HL-60 (cell line): ENCODE results near the gene S100A5.
A peak's percentile ranks its signal among the peaks of the same experiment; 100 is the strongest.

Experiments
- DNase-seq, 2 experiments: peaks; one replicate each; pipeline ENCODE4 v3.0.0-alpha.2; 2010 to 2020; ENCODE audit warnings: low read depth in 1 of 2, low spot score in 1 of 2
- H3K27ac ChIP-seq: fragments of 250-450 bp; sonication (Bioruptor Pico); replicated peaks from 2 replicates; pipeline ENCODE4 v1.5.1; 2020; ENCODE audit warnings: mild to moderate bottlenecking, moderate library complexity
- H3K27me3 ChIP-seq: fragments of 250-450 bp; sonication (Bioruptor Pico); 2 replicates; pipeline ENCODE4 v1.5.1; 2021; ENCODE audit warnings: mild to moderate bottlenecking, moderate library complexity; ENCODE audit not compliant: insufficient read depth, poor library complexity, severe bottlenecking
- H3K4me3 ChIP-seq: replicated peaks from 2 replicates; pipeline ENCODE4 v1.5.1; 2011; ENCODE audit warnings: mild to moderate bottlenecking, control low read depth, low read length; ENCODE audit not compliant: insufficient read depth
- CTCF ChIP-seq: IDR thresholded peaks from one replicate; pipeline ENCODE4 v1.5.1; 2011; ENCODE audit warnings: low read length, control low read depth, inconsistent platforms; ENCODE audit not compliant: insufficient read depth
- GABPA ChIP-seq: IDR thresholded peaks from 2 replicates; pipeline ENCODE4 v1.6.1; 2012; ENCODE audit warnings: low read depth
- POLR2AphosphoS5 ChIP-seq: IDR thresholded peaks from 2 replicates; pipeline ENCODE4 v1.6.1; 2012; ENCODE audit warnings: low read depth
- REST ChIP-seq: IDR thresholded peaks from 2 replicates; pipeline ENCODE4 v1.6.1; 2012; ENCODE audit warnings: low read depth; ENCODE audit not compliant: insufficient replicate concordance
- SPI1 ChIP-seq: IDR thresholded peaks from 2 replicates; pipeline ENCODE4 v1.6.1; 2012; ENCODE audit warnings: low read depth, mild to moderate bottlenecking, borderline replicate concordance

The S100A5 gene

GRCh38 chr1:153534226-153534924, 6.4 kb downstream of the S100A5 start:
- Histone ChIP-seq H3K27me3 (no peaks in the 10 kb centered on the region), H3K27ac (no peak overlapping the region), H3K4me3 (no peak overlapping the region)
- no peak for TF ChIP-seq SPI1
- no peak for TF ChIP-seq CTCF
- no peak for TF ChIP-seq REST
- TF ChIP-seq GABPA: no peak
- no peak for TF ChIP-seq POLR2AphosphoS5
- no peak for DNase-seq

GRCh38 chr1:153533689-153534201, 7.0 kb downstream of the S100A5 start:
- no peaks in the 10 kb centered on the region for H3K27me3 ChIP-seq
- DNase-seq: no peak
- TF ChIP-seq SPI1 (no peak), CTCF (no peak), GABPA (no peak), POLR2AphosphoS5 (no peak), REST (no peak)
- no peak overlapping the region for H3K27ac ChIP-seq
- H3K4me3 ChIP-seq: no peak overlapping the region

- TF ChIP-seq CTCF (peak; percentile 67), POLR2AphosphoS5 (no peak)
- peak in 1 of 2 experiments; percentile 79 for DNase-seq
- no peak overlapping the region for H3K4me3 ChIP-seq
- no peak overlapping the region for H3K27ac ChIP-seq
- no peaks in the 10 kb centered on the region for H3K27me3 ChIP-seq
These were observed 7.8 kb downstream of the S100A5 start for GRCh38 chr1:153532769-153533599.
